GM21576 (cell line): ENCODE data around the gene CUEDC1.
"Not testable (repeated sequence)": the region's sequence is repeated elsewhere in the genome, so short reads cannot be mapped to it uniquely, and the experiment has no call there.

Experiments
- ATAC-seq: cut with Tn5 transposase; IDR thresholded peaks from one replicate; pipeline ENCODE4 v1.9.1; 2021; ENCODE audit warnings: mild to moderate bottlenecking, moderate library complexity; ENCODE audit not compliant: unreplicated experiment

Gene CUEDC1

DNA sequence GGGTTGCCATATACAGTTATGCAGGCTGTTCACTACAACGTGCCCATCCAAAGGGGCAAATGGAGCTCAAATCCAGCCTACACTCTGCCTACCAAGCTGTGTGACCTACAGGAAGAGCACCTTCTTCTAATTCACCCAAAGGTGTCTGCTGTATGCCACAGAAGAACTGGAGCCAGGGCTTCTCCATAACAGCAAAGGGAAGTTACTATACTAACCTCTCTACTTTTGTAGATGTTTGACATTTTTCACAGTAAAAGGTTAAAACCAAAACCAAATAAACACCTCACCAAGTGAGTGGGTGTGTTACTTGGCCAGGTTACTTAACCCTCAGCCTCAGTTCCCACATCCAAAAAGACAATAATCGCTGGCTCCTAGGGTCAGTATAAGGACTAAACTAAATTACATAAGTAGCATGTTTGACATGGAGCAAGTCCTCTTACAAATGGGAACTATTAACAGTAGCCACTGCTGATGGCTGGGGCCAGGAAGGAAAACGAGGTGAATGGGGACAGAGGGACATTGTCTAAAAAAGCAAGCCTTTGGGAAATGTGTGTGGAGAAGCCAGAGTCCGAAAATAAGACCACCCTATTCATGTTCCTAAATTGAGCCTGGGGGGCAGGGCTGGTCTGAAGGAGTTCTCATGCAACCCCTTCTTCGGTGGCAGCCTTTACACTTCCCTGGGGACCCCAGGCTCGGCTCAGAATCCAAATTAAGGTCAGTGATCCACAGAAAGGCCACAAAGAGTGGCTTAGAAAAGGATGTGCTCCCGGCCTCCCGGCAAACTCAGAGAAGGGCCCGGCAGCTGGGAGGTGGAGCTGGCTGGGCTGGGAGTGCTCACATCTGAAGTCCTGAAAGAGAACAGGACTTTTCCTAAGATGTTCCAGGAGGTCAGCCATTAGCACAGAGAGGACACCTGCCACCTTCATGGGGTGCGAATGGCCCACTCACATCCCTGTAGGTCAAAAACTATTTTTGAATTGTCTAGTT lies 13.5 kb downstream of the CUEDC1 start:
- ATAC-seq: no peak

DNA sequence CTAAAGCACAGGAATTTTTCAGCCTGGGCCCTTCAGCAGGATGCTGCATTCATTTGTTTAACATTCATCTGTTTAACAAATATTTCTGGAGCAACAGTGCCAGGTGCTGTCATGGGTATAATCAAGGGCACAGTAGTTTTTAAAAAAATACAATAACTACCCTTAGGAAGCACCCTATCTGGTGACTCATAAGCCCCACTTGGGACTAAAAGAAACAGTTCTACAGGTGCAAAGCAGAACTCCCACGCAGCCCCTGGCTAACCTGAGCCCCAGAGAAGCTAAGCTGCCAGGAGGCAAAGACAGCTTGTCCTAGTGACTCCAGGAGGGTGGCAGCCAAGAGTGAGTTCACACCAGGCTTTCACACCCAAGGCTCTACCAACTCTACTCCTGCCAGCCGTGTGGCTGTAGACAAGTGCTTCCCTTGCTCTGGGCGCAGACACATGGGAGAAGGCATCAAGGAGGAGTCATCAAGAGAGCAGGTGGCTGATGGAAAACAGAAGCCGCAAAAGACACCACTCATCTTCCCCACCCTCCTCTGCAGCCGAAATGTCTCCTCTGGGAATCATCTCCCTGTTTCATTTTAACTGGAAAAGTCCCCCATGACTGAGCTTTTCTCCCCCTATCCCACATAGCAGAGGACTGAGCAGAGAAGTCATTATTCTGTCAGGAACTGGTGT lies 14.4 kb downstream of the CUEDC1 start:
- ATAC-seq: no peak

DNA sequence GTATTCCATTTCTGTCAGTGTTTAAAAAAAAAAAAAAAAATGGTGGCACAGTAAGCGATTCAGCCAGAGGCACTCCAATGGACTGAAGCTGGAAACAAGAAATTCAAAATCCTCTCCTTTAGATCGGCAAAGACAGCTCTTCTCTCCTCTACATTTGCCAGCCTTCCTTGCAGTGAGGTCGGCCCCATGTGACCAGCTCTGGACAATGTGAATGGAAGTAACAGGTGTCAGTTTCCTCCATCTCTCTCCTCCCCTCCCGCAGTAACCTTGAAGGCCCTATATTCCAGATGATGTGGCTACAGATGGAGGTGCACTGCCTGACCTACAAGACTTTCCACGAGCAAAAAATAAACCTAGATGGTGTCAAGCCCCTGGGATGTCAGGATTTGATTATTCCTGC lies 15.0 kb downstream of the CUEDC1 start:
- no peak for ATAC-seq

DNA sequence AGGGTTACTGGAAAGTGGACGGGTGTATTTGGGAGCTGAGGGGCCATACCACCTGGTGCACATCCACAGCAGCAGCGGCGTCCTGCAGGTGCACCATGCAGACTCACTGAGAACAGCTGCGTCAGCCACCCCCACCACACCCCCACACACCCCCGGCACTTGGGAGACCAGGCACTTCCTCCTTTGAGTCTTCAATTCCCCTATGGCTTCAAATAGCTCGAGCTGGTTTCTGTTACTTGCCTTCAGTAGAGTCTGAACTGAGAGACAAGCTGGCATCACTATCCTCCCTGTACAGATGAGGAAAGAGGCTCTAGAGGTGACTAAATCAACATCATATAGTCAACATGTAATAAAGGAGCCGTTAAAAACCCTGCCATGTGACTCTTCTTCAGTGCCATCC lies 15.4 kb downstream of the CUEDC1 start:
- peak; percentile 65 for ATAC-seq

DNA sequence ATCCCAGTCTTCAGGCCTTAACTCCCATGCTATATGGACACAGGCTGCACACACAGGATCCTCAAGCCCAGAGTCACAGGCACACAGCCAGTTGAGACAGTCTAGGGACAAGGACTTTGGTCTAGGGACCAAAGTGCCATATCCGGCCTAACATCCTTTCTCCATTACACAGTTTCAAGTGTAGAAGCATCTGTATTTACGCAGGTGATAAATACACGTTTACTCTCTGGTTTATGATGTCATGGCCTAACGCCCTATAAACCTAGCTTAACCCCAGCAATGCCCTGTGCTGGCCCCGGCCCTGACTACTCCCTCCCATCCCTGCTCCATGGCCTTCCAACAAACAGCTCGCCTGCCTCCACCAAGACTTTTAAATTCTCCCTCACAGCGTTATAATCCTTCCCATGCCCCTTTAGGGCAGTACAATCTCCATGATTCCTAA lies 17.1 kb downstream of the CUEDC1 start:
- no peak for ATAC-seq

DNA sequence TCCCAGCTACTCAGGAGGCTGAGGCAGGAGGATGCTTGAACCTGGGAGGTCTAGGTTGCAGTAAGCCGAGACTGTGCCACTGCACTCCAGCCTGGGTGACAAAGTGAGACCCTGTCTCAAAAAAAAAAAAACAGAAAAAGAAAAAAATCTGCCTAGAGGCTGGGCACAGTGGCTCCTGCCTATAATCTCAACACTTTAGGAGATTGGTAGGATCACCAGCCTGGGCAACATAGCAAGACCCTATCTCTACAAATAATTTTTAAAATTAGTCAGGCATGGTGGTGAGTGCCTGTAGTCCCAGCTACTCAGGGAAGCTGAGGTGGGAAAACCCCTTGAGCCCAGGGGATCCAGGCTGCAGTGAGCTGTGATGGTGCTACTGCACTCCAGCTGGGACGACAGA lies 17.7 kb downstream of the CUEDC1 start:
- no peak for ATAC-seq

DNA sequence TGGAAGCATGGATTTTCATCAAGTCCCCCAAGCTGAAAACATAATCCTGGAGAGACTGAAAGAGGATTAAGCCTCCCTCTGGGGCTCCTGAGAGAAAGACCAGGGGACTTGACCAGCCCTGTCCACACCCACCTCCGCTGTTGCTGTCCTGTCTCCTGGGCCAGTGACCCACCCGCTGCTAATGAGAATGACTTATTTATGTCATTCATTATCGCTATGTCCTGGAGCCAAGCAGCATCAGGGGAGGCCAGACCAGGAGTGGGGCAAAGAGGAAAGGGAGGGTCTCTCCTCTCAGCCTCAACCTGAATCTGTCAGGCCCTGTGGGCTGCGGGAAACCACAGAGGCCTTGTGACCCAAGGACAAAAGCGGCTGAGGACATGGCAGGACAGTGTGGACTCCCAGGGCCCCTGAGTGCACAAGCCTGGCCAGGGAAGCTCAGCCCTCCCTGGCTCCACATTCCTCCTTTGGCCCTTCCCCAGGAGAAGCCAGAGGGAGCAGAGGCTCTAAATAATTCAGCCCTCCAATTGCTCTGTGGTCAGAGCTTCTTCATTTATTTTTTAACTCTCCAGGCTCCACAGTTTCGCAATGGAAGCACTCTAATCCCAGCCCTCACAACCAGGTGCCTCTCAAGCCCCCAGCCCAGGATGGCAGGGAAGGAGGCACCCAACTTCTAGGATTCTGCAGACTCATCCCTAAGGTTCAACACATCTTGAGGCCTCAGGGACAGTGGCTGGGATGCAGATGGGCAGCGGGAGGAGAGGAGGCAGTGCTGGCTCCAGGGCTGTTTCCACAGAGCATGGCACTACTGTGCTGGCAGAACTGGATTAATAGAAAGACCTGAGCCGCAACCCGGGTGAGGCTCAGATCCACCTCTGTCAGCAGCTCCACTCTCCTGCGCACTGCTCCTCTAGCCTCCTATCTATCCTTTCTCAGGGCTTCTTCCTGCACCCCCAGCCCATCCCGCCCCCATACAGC lies 19.1 kb downstream of the CUEDC1 start:
- ATAC-seq: no peak

DNA sequence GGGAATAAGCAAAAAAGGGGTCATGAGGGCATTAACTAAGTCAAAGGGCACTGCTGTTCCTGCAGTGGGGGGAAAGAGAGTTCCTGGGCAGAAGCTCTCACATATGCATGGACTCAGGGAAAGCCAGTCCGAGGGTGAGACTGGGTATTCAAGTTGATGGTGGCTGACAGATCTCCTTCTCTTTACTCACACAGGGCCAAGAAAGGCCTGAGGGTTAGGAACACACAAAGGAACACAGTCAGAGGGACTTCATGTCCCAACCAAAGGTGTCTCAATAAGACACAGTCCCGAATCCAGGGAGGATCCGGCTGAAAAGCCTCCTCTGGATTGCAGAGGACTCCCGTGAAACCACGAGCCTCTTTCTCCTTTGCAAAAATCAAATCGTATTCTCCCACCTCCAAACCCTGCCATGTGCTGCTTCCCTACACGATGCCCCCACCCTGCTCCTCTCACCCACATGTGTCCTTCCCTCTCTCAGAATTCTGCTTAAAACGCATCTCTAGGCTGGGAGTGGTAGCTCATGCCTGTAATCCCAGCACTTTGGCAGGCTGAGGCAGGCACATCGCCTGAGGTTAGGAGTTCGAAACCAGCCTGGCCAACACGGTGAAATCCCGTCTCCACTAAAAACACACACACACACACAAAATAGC lies 23.6 kb downstream of the CUEDC1 start:
- no peak for ATAC-seq

DNA sequence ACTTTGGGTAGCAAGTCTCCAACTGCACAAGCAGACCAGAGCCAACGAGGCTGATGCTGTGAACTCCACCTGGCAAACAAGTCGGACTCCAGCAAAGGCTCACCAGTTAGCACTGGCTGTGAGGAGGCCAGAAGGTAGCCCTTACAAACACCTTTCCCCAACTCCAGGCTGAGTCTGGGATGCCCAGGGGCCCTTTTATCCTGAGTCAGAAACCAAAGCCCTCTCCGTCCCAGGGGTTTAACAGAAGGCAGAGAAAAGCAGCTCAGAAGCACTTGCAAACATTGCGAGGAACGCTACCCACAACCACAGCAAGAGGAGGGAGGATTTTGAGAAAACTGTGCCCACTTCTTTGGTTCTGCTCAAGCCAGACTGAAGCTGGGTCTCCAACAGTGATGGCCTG lies 25.0 kb downstream of the CUEDC1 start:
- ATAC-seq: no peak

DNA sequence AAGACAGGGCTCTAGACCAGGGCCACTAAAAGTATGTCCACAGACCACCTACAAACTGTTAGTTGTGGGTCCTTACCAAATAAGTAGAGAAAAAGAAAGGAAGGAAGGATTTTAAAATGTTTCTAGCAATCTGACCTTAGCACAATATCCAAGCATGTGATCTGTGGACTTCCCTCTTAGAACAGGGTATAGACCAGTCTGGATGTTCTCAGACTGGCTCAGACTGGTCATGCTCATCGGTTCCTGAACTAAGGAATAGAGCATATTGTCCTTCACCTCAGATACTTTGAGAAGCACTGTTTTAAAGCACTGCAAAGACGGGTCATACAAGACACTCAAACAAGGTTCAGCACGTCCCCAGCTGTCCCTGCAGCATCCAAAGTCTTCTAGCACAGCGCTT lies 25.8 kb downstream of the CUEDC1 start:
- ATAC-seq: no peak

DNA sequence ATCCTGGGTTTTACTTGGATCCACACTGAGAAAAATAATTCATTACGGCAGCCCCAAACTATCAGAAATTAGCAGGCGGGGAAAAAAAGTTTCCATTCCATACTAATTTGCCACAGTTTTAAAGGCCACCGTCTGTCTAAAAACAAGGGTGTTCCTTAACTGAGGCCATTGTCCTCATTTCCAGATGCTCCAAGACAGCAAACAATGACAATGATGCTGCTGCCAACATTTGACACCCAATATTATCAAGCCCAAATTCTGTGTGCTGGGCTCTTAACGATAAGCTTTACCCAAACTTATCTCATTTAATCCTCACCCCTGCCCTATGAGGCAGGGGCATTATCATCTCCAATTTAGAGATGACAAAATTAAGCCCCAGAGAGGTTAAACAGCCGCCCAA lies 26.3 kb downstream of the CUEDC1 start:
- no peak for ATAC-seq

DNA sequence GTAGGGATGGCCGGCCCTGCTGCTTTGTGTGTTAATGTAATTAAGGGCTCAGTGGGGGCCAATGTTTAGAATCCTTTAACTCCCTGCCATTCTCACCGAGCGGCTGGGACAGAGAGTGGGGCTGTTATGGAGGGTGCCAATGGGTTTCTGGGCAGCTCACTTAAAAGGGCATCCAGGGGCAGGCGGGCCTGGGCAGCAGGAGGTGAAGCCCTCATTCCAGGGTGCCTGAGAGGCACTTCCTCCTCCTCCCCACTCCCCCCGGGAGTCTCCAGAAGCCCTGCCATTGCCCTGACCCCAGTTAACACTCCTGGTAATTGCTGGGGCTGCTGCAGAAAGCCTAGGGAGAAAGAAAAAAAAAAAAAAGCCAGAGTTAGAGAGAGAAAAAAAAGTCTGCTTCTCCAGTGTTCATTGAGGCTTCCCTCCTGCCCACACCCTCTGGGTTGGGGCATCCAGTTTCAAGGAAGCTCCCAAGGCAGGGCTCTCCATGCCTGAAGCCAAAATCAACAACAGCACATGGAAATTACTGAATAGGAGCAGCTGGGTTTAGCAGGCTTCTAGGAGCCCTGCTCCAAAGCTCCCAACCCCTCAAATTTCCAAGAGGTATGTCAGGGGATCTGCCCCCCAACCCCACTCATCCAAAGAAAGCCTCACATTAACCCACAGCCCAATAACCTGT lies 28.0 kb downstream of the CUEDC1 start:
- ATAC-seq: no peak

DNA sequence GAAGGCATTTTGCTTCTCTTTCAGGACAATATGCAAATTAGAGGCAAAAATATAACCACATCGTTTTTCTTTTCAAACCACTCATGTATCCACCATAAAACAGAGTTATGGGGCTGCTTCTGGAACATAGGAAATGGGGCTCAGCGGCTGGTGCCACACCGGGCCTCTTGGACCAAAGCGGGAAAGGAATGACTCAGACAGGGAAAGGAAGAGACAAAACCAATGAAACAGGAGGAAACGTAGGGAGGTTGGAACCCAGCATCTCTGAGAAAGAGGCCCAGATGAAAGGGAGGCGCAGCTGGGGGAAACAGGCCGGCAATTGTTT lies 28.5 kb downstream of the CUEDC1 start:
- ATAC-seq: no peak

DNA sequence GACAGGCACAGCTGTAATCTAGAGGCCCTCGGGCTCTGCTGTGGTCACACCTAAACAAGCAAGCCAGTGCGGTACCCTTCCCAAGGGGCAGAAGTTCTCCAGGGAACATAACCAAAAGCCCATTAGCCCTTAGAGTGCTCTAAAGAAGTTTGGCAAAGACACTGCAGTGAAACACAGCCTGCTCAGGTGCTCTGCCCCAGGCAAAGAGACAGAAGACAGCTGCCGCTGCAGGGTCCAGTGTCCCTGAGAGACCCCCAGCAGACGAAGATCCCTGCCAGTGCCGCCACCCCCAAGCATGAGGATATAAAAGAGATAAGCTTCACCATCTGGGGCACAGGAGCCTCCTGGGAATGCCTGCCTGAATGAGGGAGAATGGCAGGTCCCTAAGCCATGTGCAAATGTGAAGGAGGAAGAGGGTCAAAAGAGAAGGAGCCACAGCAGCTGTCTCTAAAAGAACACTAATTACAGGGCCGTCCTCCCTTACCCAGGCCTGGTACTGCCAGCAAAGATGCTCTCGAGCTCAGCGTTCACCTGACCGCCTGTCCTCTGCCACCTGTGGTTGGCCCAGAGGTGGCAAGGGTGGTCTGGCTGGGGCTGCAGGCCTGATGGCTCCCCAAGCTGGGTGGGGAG lies 29.7 kb downstream of the CUEDC1 start:
- ATAC-seq: no peak

DNA sequence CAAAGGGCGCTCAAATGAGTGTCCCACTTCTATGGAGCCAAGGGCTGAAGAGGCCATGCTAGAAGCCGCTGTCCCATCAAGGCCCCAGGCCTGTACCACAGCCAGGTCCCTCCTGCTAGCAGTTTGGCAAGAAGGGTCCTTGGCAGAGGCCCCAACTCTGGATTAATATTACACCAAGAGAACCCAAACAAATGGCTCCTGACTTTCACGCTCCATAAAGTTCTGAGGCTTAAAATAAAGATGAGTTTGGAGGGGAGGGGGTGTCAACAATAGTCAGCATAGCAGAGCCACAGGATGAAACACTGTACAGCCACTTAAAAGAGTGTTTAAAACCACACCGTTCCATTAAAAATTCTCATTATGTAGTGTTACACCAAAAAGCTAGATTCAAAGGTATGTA lies 30.5 kb downstream of the CUEDC1 start:
- ATAC-seq: no peak

DNA sequence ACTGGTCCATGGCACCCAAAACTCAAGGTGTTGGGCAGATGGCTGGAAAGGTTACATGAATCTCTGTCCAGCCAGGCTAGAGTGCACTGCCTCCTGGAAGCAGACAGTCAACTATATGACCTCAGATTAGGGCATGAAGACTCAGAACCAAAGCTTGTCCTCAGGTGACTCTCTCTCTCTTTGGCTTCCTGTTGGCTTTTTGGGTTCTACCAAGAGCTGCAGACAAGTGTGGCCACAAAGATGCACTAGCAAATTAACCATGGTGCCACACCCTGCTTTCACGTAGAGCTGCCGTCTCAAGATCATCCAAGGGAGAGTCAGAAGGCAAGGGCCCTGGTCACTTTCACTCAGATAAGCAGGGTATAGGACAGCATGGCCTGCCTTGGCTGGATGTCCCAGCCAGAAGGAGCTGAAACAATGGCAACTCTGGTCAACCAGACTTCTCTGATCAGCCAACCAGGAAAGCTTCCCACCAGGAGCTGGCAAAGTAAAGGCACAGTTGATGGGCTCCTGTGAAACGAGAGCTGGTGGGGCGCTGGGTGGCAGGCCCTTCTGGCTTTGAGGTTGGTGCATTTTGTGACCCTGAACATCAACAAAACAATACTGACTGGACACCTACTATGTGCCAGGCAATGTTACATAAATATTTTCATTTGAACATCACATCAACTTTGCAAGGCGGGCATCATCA lies 31.9 kb downstream of the CUEDC1 start:
- no peak for ATAC-seq

DNA sequence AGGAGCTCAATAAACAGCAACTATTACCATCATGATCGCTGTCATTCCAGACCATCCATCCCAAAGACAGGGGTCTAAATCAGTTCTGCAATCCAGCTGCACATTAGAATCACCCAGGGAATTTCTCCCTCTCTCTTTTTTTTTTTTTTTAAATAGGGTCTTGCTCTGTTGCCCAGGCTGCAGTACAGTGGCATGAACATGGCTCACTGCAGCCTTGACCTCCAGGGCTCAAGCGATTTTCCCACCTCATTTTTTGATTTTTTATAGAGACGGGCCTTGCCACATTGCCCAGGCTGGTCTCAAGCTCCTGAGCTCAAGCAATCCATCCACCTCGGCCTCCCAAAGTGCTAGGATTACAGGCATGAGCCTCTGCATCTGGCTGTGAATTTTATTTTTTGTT lies 32.5 kb downstream of the CUEDC1 start:
- not testable (repeated sequence) for ATAC-seq

DNA sequence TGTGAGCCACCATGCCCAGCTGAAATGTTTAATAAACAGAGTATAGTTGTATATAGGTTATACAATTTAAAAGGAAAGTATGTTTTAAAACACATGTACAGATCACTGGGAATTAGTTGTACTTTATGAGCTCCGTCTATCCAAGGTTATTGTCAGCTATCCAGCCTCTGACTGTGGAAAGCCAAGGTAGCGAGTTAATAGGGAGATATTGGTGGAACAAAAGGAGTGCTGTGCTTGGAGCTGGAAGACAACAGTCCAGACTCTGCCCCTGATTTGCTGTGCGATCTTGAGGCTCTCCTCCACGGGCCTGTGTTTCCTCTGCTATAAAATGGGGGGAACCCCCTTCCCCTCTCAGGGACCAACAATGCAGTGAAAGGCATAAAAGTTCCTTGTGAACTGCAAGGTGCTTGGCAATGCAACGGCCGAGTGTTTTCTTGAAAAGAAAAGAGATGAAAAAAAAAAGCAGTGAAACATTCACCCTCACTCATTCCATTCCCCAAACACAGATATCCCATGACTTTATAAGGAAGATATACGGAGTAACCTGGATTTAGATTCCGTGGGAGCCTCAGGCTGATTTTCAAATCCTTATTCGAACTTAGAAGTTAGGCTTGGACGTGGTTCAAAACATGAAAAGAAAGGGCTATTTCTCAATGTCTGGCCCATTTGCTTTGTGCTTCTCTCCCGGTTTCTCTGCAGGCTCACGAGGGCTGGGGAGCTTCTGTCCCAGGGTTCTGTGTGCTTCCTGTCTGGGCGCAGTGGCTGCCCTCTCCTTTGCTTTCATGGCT lies 34.1 kb downstream of the CUEDC1 start:
- no peak for ATAC-seq
